Osteoblast (primary cell): ENCODE data around the gene SATB1. TPM values are rescaled to one million over a fixed set of nuclear protein-coding genes. Genes with fewer than 3 reads are reported as not detected.

Experiments used
- DNase-seq: peaks from one replicate; pipeline ENCODE4 v3.0.0; 2011; ENCODE audit warnings: low spot score, mixed read lengths; ENCODE audit not compliant: insufficient read length; ENCODE audit errors: missing footprints
- H2AFZ ChIP-seq: 2 replicates; pipeline ENCODE4 v1.6.0; 2011; ENCODE audit warnings: mild to moderate bottlenecking, low read length
- H3K27ac ChIP-seq: 2 replicates; pipeline ENCODE4 v1.5.1; 2011; ENCODE audit warnings: mild to moderate bottlenecking, low read depth, low read length, moderate library complexity
- H3K27me3 ChIP-seq: 2 replicates; pipeline ENCODE4 v1.6.0; 2012; ENCODE audit warnings: mild to moderate bottlenecking, control low read depth, inconsistent platforms, low read length, moderate library complexity; ENCODE audit not compliant: insufficient read depth
- H3K36me3 ChIP-seq: 2 replicates; pipeline ENCODE4 v1.5.1; 2011; ENCODE audit warnings: mild to moderate bottlenecking, low read length, control low read depth, moderate library complexity; ENCODE audit not compliant: insufficient read depth
- H3K4me1 ChIP-seq: 2 replicates; pipeline ENCODE4 v1.5.1; 2011; ENCODE audit warnings: mild to moderate bottlenecking, low read length, control low read depth, moderate library complexity; ENCODE audit not compliant: insufficient read depth
- H3K4me2 ChIP-seq: 2 replicates; pipeline ENCODE4 v1.6.0; 2011; ENCODE audit warnings: mild to moderate bottlenecking, low read length; ENCODE audit not compliant: insufficient read depth
- H3K4me3 ChIP-seq: fragments of 200-600 bp; sonication (generic); 3 replicates; pipeline ENCODE4 v1.5.1; 2012; ENCODE audit warnings: mild to moderate bottlenecking, low read length, inconsistent platforms; ENCODE audit not compliant: insufficient read depth
- H3K79me2 ChIP-seq: 2 replicates; pipeline ENCODE4 v1.6.0; 2012; ENCODE audit warnings: mild to moderate bottlenecking, low read length, control low read depth, inconsistent platforms; ENCODE audit not compliant: insufficient read depth
- H3K9me3 ChIP-seq: 2 replicates; pipeline ENCODE4 v1.5.1; 2011; ENCODE audit warnings: low read depth, low read length, control low read depth
- H4K20me1 ChIP-seq: 2 replicates; pipeline ENCODE4 v1.6.0; 2012; ENCODE audit warnings: mild to moderate bottlenecking, low read length, control low read depth; ENCODE audit not compliant: insufficient read depth
- CTCF ChIP-seq: IDR thresholded peaks from 2 replicates; pipeline ENCODE4 v1.5.1; 2011; ENCODE audit warnings: mild to moderate bottlenecking, low read depth, low read length, moderate library complexity; ENCODE audit errors: extremely low read depth
- total RNA-seq: library from RNA; depleted of rRNA; stranded (reverse); fragments of >200 nt; gene quantifications from 2 replicates; pipeline ENCODE4 v1.2.3, GENCODE V29; 2012

SATB1 gene
- total RNA-seq, 1 donor: 29.0 TPM

- no peaks in the 10 kb centered on the region for H3K4me1 ChIP-seq
- no peaks in the 10 kb centered on the region for H3K79me2 ChIP-seq
- TF ChIP-seq CTCF: no peak
- no peaks in the 10 kb centered on the region for H4K20me1 ChIP-seq
- no peaks in the 10 kb centered on the region for H3K9me3 ChIP-seq
- no peak overlapping the region for H3K4me3 ChIP-seq
- no peak overlapping the region for H3K4me2 ChIP-seq
- no peaks in the 10 kb centered on the region for H3K36me3 ChIP-seq
- H3K27ac ChIP-seq: no peak overlapping the region
- H3K27me3 ChIP-seq: no peaks in the 10 kb centered on the region
- no peak for DNase-seq
- no peak overlapping the region for H2AFZ ChIP-seq
Measured at GRCh38 chr3:18420555-18420954, 4.6 kb downstream of the SATB1 start.

- H3K4me2 ChIP-seq: no peak overlapping the region
- no peaks in the 10 kb centered on the region for H3K9me3 ChIP-seq
- no peak overlapping the region for H2AFZ ChIP-seq
- no peak for TF ChIP-seq CTCF
- no peaks in the 10 kb centered on the region for H3K27me3 ChIP-seq
- H3K4me1 ChIP-seq: no peaks in the 10 kb centered on the region
- H4K20me1 ChIP-seq: no peaks in the 10 kb centered on the region
- H3K79me2 ChIP-seq: no peaks in the 10 kb centered on the region
- no peaks in the 10 kb centered on the region for H3K36me3 ChIP-seq
- no peak overlapping the region for H3K4me3 ChIP-seq
- no peak for DNase-seq
- no peak overlapping the region for H3K27ac ChIP-seq
Measured at GRCh38 chr3:18419232-18419631, 5.9 kb downstream of the SATB1 start.

- no peaks in the 10 kb centered on the region for H3K4me1 ChIP-seq
- H3K36me3 ChIP-seq: no peaks in the 10 kb centered on the region
- no peak overlapping the region for H2AFZ ChIP-seq
- H3K79me2 ChIP-seq: no peaks in the 10 kb centered on the region
- TF ChIP-seq CTCF: no peak
- H3K9me3 ChIP-seq: no peaks in the 10 kb centered on the region
- DNase-seq: no peak
- H3K4me2 ChIP-seq: no peak overlapping the region
- no peak overlapping the region for H3K4me3 ChIP-seq
- H3K27me3 ChIP-seq: no peaks in the 10 kb centered on the region
- H4K20me1 ChIP-seq: no peaks in the 10 kb centered on the region
- no peak overlapping the region for H3K27ac ChIP-seq
Measured at GRCh38 chr3:18417904-18418572, 7.1 kb downstream of the SATB1 start.

DNA sequence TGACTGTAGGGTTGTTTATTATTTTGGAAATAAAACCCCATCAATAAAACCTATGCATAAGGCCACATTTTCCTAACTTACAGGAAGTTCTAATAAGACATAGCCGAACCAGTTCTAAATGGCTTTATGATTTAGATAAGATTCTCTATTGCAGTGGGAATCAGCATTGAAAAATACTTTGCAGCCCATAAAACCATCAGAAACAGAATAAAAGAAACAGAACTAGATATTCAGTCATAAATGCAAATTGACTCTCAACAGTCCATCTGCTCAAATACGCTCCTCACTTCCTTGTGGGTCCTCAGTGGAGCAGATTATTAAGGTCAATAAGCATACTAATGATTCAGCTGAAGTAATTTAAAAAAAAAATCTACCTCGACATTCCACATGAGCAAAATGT lies 8.8 kb downstream of the SATB1 start:
- no peaks in the 10 kb centered on the region for H3K36me3 ChIP-seq
- no peak overlapping the region for H2AFZ ChIP-seq
- H3K27ac ChIP-seq: no peak overlapping the region
- H3K4me1 ChIP-seq: no peaks in the 10 kb centered on the region
- no peak for DNase-seq
- no peak overlapping the region for H3K4me3 ChIP-seq
- H3K79me2 ChIP-seq: no peaks in the 10 kb centered on the region
- no peaks in the 10 kb centered on the region for H3K9me3 ChIP-seq
- no peak for TF ChIP-seq CTCF
- no peaks in the 10 kb centered on the region for H4K20me1 ChIP-seq
- no peak overlapping the region for H3K4me2 ChIP-seq
- H3K27me3 ChIP-seq: no peaks in the 10 kb centered on the region
